Lower lobe of right lung (tissue), 2 donors: ENCODE measurements around the gene AMBN. TPM values are rescaled to one million over a fixed set of nuclear protein-coding genes. Genes with fewer than 3 reads are reported as not detected.

ENCODE experiments used
- ATAC-seq, 2 donors: fragments of 200-7000 bp; cut with Tn5 transposase; one replicate each; pipeline ENCODE4 v1.9.1; 2020 to 2022; ENCODE audit warnings: mild to moderate bottlenecking in 2 of 2, moderate library complexity in 2 of 2
- DNase-seq: peaks from one replicate; pipeline ENCODE4 v3.0.0-alpha.2; 2020
- H3K27ac ChIP-seq: fragments of 200-600 bp; one replicate; pipeline ENCODE4 v1.8.0; 2022
- H3K27me3 ChIP-seq: fragments of 200-600 bp; one replicate; pipeline ENCODE4 v1.8.0; 2022; ENCODE audit warnings: low read depth
- H3K36me3 ChIP-seq: fragments of 200-600 bp; one replicate; pipeline ENCODE4 v1.8.0; 2022; ENCODE audit warnings: mild to moderate bottlenecking
- H3K4me1 ChIP-seq: fragments of 200-600 bp; one replicate; pipeline ENCODE4 v1.8.0; 2022
- H3K4me3 ChIP-seq: fragments of 200-600 bp; one replicate; pipeline ENCODE4 v1.8.0; 2022; ENCODE audit warnings: mild to moderate bottlenecking
- H3K9me3 ChIP-seq: fragments of 200-600 bp; one replicate; pipeline ENCODE4 v1.8.0; 2022
- CTCF ChIP-seq: fragments of 200-600 bp; IDR thresholded peaks from one replicate; pipeline ENCODE4 v1.8.0; 2022; ENCODE audit warnings: antibody characterized with exemption, mild to moderate bottlenecking
- intact Hi-C: fragments of 100-400 bp; cut with DNase I; formaldehyde crosslinking; loops from one replicate; pipeline ENCODE4 v1.11.0; 2022
- total RNA-seq: library from RNA; stranded (reverse); fragmentation: NEBNext Ultra II Directional; extraction: Animal tissue kit (Norgen Biotek cat#: 25700); gene quantifications from one replicate; pipeline ENCODE4 v1.2.1, GENCODE V29; 2021
- donor health status: DM: no; HTN: yes; CAD: no; lungs with severe emphysema.

Gene AMBN
- total RNA-seq, 1 donor from 2014 or later: not detected

- no peak overlapping the region for H3K27ac ChIP-seq
- no peaks in the 10 kb centered on the region for H3K4me1 ChIP-seq
- no peak overlapping the region for H3K4me3 ChIP-seq
- no peak for DNase-seq
- intact Hi-C loops: no loop called here
- H3K36me3 ChIP-seq: no peaks in the 10 kb centered on the region
- H3K9me3 ChIP-seq: no peaks in the 10 kb centered on the region
- H3K27me3 ChIP-seq: no peaks in the 10 kb centered on the region
- no peak for TF ChIP-seq CTCF
- no peak for ATAC-seq
Observed at GRCh38 chr4:70607334-70607853, 15.3 kb downstream of the AMBN start.

GRCh38 chr4:70608324-70608723 is 16.3 kb downstream of the AMBN start:
- ATAC-seq (no peak), DNase-seq (no peak)
- TF ChIP-seq CTCF: no peak
- peaks cover 8% of the 10 kb centered on the region for H3K4me1 ChIP-seq
- no peak overlapping the region for H3K27ac ChIP-seq
- intact Hi-C loops: no loop called here
- no peaks in the 10 kb centered on the region for H3K27me3 ChIP-seq
- no peaks in the 10 kb centered on the region for H3K9me3 ChIP-seq
- no peak overlapping the region for H3K4me3 ChIP-seq
- H3K36me3 ChIP-seq: no peaks in the 10 kb centered on the region

GRCh38 chr4:70613306-70614183 is 21.5 kb downstream of the AMBN start:
- peak overlapping the region; percentile 22 for H3K4me3 ChIP-seq
- H3K27ac ChIP-seq: no peak overlapping the region
- intact Hi-C loops: no loop called here
- H3K9me3 ChIP-seq: no peaks in the 10 kb centered on the region
- H3K27me3 ChIP-seq: no peaks in the 10 kb centered on the region
- no peak for TF ChIP-seq CTCF
- ATAC-seq (peak in 1 of 2 donors; percentile 26), DNase-seq (no peak)
- H3K36me3 ChIP-seq: no peaks in the 10 kb centered on the region
- peaks cover 20% of the 10 kb centered on the region for H3K4me1 ChIP-seq

GRCh38 chr4:70614184-70614555 is 22.1 kb downstream of the AMBN start:
- peaks cover 20% of the 10 kb centered on the region for H3K4me1 ChIP-seq
- DNase-seq (no peak), ATAC-seq (no peak)
- no peaks in the 10 kb centered on the region for H3K9me3 ChIP-seq
- TF ChIP-seq CTCF: no peak
- intact Hi-C loops: no loop called here
- no peaks in the 10 kb centered on the region for H3K27me3 ChIP-seq
- H3K4me3 ChIP-seq: peak overlapping the region; percentile 22
- no peaks in the 10 kb centered on the region for H3K36me3 ChIP-seq
- no peak overlapping the region for H3K27ac ChIP-seq

- intact Hi-C loops: no loop called here
- Histone ChIP-seq H3K27ac (no peak overlapping the region), H3K4me3 (no peak overlapping the region), H3K4me1 (peaks cover 3% of the 10 kb centered on the region), H3K9me3 (no peaks in the 10 kb centered on the region), H3K36me3 (no peaks in the 10 kb centered on the region), H3K27me3 (no peaks in the 10 kb centered on the region)
- TF ChIP-seq CTCF: no peak
- no peak for DNase-seq
- ATAC-seq: no peak
Observed at GRCh38 chr4:70619288-70619687, 27.2 kb downstream of the AMBN start.
